Eye (tissue), 1 donor: ENCODE results near the gene YIPF5.

Source experiments
- DNase-seq: peaks from one replicate; pipeline ENCODE4 v3.0.0-alpha.2; 2015

Gene YIPF5

DNA sequence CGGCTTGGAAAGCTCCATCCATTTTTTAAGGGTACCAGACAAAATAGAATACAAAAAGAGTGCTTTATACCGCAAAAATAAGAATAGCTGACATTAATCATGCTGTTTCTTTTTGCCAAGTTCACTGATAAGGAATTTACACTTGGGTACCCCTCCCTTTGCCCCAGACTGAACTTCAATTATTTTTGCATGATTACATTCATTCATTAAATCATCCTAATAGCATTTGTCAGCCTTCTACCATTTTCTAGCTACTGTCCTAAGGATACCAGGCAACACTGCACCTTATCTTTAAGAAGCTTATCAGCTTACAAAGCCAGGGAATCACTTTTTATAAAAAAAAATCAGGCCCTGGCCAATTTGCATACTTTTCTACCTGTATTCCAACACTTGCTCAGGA is 48.4 kb downstream of the YIPF5 start:
- DNase-seq, result no peak

DNA sequence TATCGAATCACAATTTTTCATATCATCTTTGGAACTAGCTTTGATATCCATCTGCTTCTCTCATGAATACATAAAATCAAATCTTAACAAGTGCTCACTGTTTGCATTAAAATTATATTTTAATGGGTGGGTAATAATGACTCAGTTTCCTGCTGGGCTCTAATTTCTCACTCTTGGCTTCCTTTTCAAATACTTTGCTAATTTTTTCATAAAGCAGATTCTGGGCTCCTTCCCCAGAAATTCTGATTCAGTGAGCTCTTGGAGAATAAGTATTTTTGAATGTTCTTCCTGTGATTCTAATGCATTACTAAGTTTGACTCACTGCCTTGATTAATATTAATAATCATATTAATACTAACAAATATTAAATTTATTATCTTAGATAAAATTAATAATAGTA is 48.9 kb downstream of the YIPF5 start:
- DNase-seq, result no peak

DNA sequence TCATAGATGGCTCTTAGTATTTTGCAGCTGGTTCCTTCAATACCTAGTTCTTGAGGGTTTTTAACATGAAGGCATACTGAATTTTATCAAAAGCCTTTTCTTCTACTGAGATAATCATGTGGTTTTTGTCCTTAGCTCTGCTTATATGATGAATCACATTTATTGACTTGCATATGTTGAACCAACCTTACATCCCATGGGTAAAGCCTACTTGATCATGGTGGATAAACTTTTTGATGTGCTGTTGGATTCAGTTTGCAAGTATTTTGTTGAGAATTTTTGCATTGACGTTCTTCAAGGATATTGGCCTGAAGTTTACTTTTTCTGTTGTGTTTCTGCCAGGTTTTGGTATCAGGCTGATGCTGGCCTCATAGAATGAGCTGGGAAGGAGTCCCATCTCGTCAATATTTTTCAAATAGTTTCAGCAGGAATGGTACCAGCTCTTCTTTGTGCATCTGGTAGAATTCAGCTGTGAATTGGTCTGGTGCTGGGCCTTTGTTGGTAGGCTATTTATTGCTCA is 49.7 kb downstream of the YIPF5 start:
- DNase-seq, result no peak

DNA sequence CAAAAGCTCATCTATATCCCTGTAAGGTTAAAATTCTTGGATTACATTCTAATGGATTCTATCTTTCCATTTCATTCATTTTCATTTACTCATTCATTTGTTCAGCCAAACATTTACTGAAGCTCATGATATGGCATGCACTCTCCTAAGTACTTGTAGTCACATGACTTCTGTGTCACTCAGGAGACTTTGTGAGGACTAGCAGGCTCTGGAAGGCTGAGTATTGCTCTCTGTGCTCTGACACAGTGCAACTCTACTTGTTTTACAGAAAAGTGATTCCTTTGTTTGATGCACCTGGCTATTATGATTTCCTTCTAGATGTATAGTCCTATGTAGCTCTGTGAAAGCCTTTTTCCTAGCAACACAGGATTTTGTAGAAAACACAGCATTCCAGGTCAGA is 53.0 kb downstream of the YIPF5 start:
- DNase-seq, result no peak

DNA sequence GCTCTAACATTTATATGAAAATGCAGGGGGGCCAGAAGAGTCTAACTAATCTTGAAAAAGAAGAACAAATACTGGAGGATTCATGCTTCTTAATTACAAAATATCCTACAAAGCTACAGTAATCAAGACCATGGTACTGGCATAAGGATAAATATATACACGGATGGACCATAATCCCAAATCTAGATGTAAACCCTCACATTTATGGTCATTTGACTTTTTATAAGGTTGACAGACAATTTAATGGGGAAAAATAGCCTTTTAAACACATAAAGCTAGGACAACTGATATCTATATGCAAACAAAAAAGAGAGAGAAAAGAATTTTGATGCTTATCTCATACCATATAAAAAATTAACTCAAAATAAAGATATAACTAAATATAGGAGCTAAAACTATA is 55.9 kb downstream of the YIPF5 start:
- no peak for DNase-seq
